ENCODE data around the gene ICA1L.
"Not testable (repeated sequence)": the region's sequence is repeated elsewhere in the genome, so short reads cannot be mapped to it uniquely, and the experiment has no call there.

Gene ICA1L

GRCh38 chr2:202847693-202848524, 23.7 kb downstream of the ICA1L start:
- DNase-seq (ENCODE audit: low read depth in 2 of 2, low spot score in 1 of 2): no peak

GRCh38 chr2:202844656-202845055, 26.9 kb downstream of the ICA1L start:
- no peak for DNase-seq (ENCODE audit: low read depth in 2 of 2, low spot score in 1 of 2)

GRCh38 chr2:202842690-202843089, 28.9 kb downstream of the ICA1L start:
- no peak for DNase-seq (ENCODE audit: low read depth in 2 of 2, low spot score in 1 of 2)

- no peak for DNase-seq (ENCODE audit: low read depth in 2 of 2, low spot score in 1 of 2)
Measured at GRCh38 chr2:202841090-202841867, 30.3 kb downstream of the ICA1L start.

- peak in 1 of 2 donors; percentile 8 for DNase-seq (ENCODE audit: low read depth in 2 of 2, low spot score in 1 of 2)
Measured at GRCh38 chr2:202831242-202832220, 40.0 kb downstream of the ICA1L start.

- no peak for DNase-seq (ENCODE audit: low read depth in 2 of 2, low spot score in 1 of 2)
Measured at GRCh38 chr2:202824901-202825300, 46.7 kb downstream of the ICA1L start.

GRCh38 chr2:202822411-202822810, 49.2 kb downstream of the ICA1L start:
- DNase-seq (ENCODE audit: low read depth in 2 of 2, low spot score in 1 of 2): no peak

- DNase-seq (ENCODE audit: low read depth in 2 of 2, low spot score in 1 of 2): no peak
Measured at GRCh38 chr2:202821206-202822160, 50.1 kb downstream of the ICA1L start.

GRCh38 chr2:202818321-202818720, 53.2 kb downstream of the ICA1L start:
- DNase-seq (ENCODE audit: low read depth in 2 of 2, low spot score in 1 of 2): no peak

GRCh38 chr2:202817771-202818170, 53.8 kb downstream of the ICA1L start:
- no peak for DNase-seq (ENCODE audit: low read depth in 2 of 2, low spot score in 1 of 2)

- no peak for DNase-seq (ENCODE audit: low read depth in 2 of 2, low spot score in 1 of 2)
Measured at GRCh38 chr2:202815548-202816360, 55.8 kb downstream of the ICA1L start.

- no peak for DNase-seq (ENCODE audit: low read depth in 2 of 2, low spot score in 1 of 2)
Measured at GRCh38 chr2:202814226-202814625, 57.3 kb downstream of the ICA1L start.

- no peak for DNase-seq (ENCODE audit: low read depth in 2 of 2, low spot score in 1 of 2)
Measured at GRCh38 chr2:202813387-202813786, 58.2 kb downstream of the ICA1L start.

GRCh38 chr2:202808754-202809153, 62.8 kb downstream of the ICA1L start:
- DNase-seq (ENCODE audit: low read depth in 2 of 2, low spot score in 1 of 2): no peak

- not testable (repeated sequence) for DNase-seq (ENCODE audit: low read depth in 2 of 2, low spot score in 1 of 2)
Measured at GRCh38 chr2:202807431-202808138, 64.0 kb downstream of the ICA1L start.

GRCh38 chr2:202805911-202806310, 65.7 kb downstream of the ICA1L start:
- not testable (repeated sequence) for DNase-seq (ENCODE audit: low read depth in 2 of 2, low spot score in 1 of 2)

GRCh38 chr2:202797944-202798343, 73.6 kb downstream of the ICA1L start:
- no peak for DNase-seq (ENCODE audit: low read depth in 2 of 2, low spot score in 1 of 2)

GRCh38 chr2:202790676-202791075, 80.9 kb downstream of the ICA1L start:
- no peak for DNase-seq (ENCODE audit: low read depth in 2 of 2, low spot score in 1 of 2)
